SK-N-SH treated with all-trans-retinoic acid at 6 μM for 48 hours (cell line): Measurements from ENCODE around the gene A1BG.
"Not testable (repeated sequence)": the region's sequence is repeated elsewhere in the genome, so short reads cannot be mapped to it uniquely, and the experiment has no call there.

Source experiments
- ATAC-seq: fragments of 200-7000 bp; cut with Tn5 transposase; 3 replicates; pipeline ENCODE4 v1.9.1; 2020; ENCODE audit warnings: mild to moderate bottlenecking, moderate library complexity
- ARNTL ChIP-seq: fragments of 450-650 bp; formaldehyde crosslinking; IDR thresholded peaks from 2 replicates; pipeline ENCODE4 v1.5.0; 2020; ENCODE audit warnings: low read depth, mild to moderate bottlenecking, moderate library complexity, borderline replicate concordance
- BACH2 ChIP-seq: fragments of 250-450 bp; sonication (Bioruptor Pico); IDR thresholded peaks from 2 replicates; pipeline ENCODE4 v1.9.0; 2021; ENCODE audit warnings: mild to moderate bottlenecking, borderline replicate concordance
- CSDC2 ChIP-seq: fragments of 250-450 bp; sonication (Bioruptor Pico); IDR thresholded peaks from 2 replicates; pipeline ENCODE4 v1.5.0; 2020; ENCODE audit warnings: mild to moderate bottlenecking, moderate library complexity
- ESRRG ChIP-seq: fragments of 250-450 bp; sonication (Bioruptor Pico); IDR thresholded peaks from 2 replicates; pipeline ENCODE4 v1.6.1; 2021; ENCODE audit warnings: mild to moderate bottlenecking
- GLIS3 ChIP-seq: fragments of 250-450 bp; sonication (Bioruptor Pico); IDR thresholded peaks from 2 replicates; pipeline ENCODE4 v1.5.0; 2020; ENCODE audit warnings: mild to moderate bottlenecking, moderate library complexity
- ISL1 ChIP-seq: fragments of 250-450 bp; sonication (Bioruptor Pico); IDR thresholded peaks from 2 replicates; pipeline ENCODE4 v2.1.2; 2022; ENCODE audit warnings: mild to moderate bottlenecking, moderate library complexity
- PPARA ChIP-seq: fragments of 250-450 bp; sonication (Bioruptor Pico); IDR thresholded peaks from 2 replicates; pipeline ENCODE4 v1.5.0; 2020; ENCODE audit warnings: mild to moderate bottlenecking, borderline replicate concordance
- RARB ChIP-seq: fragments of 250-450 bp; sonication (Bioruptor Pico); IDR thresholded peaks from 2 replicates; pipeline ENCODE4 v1.8.0; 2021; ENCODE audit warnings: mild to moderate bottlenecking, moderate library complexity
- SNAI2 ChIP-seq: fragments of 250-450 bp; sonication (Bioruptor Pico); IDR thresholded peaks from 2 replicates; pipeline ENCODE4 v1.5.0; 2020; ENCODE audit warnings: mild to moderate bottlenecking, moderate library complexity
- ZC3H10 ChIP-seq: fragments of 250-450 bp; sonication (Bioruptor Pico); IDR thresholded peaks from 2 replicates; pipeline ENCODE4 v1.5.1; 2021; ENCODE audit warnings: mild to moderate bottlenecking, moderate library complexity
- ZFP3 ChIP-seq: fragments of 250-450 bp; sonication (Bioruptor Pico); IDR thresholded peaks from 2 replicates; pipeline ENCODE4 v1.5.0; 2020; ENCODE audit warnings: mild to moderate bottlenecking, moderate library complexity
- ZFP30 ChIP-seq: fragments of 450-650 bp; formaldehyde crosslinking; IDR thresholded peaks from 2 replicates; pipeline ENCODE4 v1.5.0; 2022; ENCODE audit warnings: mild to moderate bottlenecking, moderate library complexity
- ZNF565 ChIP-seq: fragments of 450-650 bp; formaldehyde crosslinking; conservative IDR thresholded peaks from 2 replicates; pipeline ENCODE4 v1.5.0; 2020; ENCODE audit warnings: low read depth, mild to moderate bottlenecking, moderate library complexity
- ZNF70 ChIP-seq: fragments of 450-650 bp; formaldehyde crosslinking; IDR thresholded peaks from 2 replicates; pipeline ENCODE4 v1.5.0; 2020; ENCODE audit warnings: mild to moderate bottlenecking, moderate library complexity
- ZNF8 ChIP-seq: fragments of 450-650 bp; formaldehyde crosslinking; IDR thresholded peaks from 2 replicates; pipeline ENCODE4 v1.5.0; 2020; ENCODE audit warnings: mild to moderate bottlenecking, moderate library complexity
- TF ChIP-seq, protein P1 (sequence below): fragments of 250-450 bp; sonication (Bioruptor Pico); IDR thresholded peaks from 2 replicates; pipeline ENCODE4 v1.5.1; 2020; ENCODE audit warnings: low read depth, mild to moderate bottlenecking, moderate library complexity
- TF ChIP-seq, protein P2 (sequence below): fragments of 250-450 bp; sonication (Bioruptor Pico); IDR thresholded peaks from 2 replicates; pipeline ENCODE4 v1.8.0; 2020; ENCODE audit warnings: mild to moderate bottlenecking, moderate library complexity, borderline replicate concordance
- TF ChIP-seq, protein P3 (sequence below): fragments of 250-450 bp; sonication (Bioruptor Pico); IDR thresholded peaks from 2 replicates; pipeline ENCODE4 v1.5.1; 2021; ENCODE audit warnings: mild to moderate bottlenecking, moderate library complexity
- TF ChIP-seq, protein P4 (sequence below): fragments of 250-450 bp; sonication (Bioruptor Pico); IDR thresholded peaks from 2 replicates; pipeline ENCODE4 v1.8.0; 2021; ENCODE audit warnings: low read depth, mild to moderate bottlenecking, moderate library complexity, borderline replicate concordance
- TF ChIP-seq, protein P5 (sequence below): fragments of 250-450 bp; sonication (Bioruptor Pico); IDR thresholded peaks from 2 replicates; pipeline ENCODE4 v1.5.0; 2020; ENCODE audit warnings: mild to moderate bottlenecking, moderate library complexity

The A1BG gene

DNA sequence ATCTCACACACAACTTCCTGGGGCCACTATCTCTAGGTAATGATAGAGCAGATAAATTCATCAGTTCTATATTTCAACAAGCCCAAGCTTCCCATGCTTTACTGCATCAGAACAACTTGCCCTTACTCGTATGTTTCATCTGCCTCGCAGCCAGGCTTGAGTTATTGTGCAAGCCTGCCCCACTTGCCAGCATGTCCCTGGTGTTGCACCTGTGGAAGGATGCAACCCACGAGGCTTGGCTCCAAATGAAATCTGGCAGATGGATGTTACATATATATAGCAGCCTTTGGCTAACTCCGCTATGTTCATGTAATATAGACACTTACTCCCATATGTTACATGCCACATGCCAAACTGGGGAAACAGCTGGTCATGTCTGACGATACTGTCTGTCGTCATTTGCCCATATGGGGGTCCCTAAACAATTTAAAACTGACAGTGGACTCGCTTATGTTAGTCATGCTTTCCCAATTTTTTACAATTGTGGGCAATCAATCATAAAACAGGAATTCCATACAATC, 41.9 kb downstream of the A1BG start:
- no peak for ATAC-seq
- TF ChIP-seq, protein P1, sequence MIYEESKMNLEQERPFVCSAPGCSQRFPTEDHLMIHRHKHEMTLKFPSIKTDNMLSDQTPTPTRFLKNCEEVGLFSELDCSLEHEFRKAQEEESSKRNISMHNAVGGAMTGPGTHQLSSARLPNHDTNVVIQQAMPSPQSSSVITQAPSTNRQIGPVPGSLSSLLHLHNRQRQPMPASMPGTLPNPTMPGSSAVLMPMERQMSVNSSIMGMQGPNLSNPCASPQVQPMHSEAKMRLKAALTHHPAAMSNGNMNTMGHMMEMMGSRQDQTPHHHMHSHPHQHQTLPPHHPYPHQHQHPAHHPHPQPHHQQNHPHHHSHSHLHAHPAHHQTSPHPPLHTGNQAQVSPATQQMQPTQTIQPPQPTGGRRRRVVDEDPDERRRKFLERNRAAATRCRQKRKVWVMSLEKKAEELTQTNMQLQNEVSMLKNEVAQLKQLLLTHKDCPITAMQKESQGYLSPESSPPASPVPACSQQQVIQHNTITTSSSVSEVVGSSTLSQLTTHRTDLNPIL: no peak
- TF ChIP-seq ZNF565 (CRISPR knock-in tag): no peak
- no peak for TF ChIP-seq GLIS3 (CRISPR knock-in tag)
- TF ChIP-seq ZFP30: no peak
- TF ChIP-seq ISL1: no peak
- TF ChIP-seq, protein P2, sequence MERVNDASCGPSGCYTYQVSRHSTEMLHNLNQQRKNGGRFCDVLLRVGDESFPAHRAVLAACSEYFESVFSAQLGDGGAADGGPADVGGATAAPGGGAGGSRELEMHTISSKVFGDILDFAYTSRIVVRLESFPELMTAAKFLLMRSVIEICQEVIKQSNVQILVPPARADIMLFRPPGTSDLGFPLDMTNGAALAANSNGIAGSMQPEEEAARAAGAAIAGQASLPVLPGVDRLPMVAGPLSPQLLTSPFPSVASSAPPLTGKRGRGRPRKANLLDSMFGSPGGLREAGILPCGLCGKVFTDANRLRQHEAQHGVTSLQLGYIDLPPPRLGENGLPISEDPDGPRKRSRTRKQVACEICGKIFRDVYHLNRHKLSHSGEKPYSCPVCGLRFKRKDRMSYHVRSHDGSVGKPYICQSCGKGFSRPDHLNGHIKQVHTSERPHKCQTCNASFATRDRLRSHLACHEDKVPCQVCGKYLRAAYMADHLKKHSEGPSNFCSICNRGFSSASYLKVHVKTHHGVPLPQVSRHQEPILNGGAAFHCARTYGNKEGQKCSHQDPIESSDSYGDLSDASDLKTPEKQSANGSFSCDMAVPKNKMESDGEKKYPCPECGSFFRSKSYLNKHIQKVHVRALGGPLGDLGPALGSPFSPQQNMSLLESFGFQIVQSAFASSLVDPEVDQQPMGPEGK (CRISPR knock-in tag): no peak
- TF ChIP-seq, protein P3, sequence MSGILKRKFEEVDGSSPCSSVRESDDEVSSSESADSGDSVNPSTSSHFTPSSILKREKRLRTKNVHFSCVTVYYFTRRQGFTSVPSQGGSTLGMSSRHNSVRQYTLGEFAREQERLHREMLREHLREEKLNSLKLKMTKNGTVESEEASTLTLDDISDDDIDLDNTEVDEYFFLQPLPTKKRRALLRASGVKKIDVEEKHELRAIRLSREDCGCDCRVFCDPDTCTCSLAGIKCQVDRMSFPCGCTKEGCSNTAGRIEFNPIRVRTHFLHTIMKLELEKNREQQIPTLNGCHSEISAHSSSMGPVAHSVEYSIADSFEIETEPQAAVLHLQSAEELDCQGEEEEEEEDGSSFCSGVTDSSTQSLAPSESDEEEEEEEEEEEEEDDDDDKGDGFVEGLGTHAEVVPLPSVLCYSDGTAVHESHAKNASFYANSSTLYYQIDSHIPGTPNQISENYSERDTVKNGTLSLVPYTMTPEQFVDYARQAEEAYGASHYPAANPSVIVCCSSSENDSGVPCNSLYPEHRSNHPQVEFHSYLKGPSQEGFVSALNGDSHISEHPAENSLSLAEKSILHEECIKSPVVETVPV (CRISPR knock-in tag): no peak
- TF ChIP-seq ZNF8 (CRISPR knock-in tag): no peak
- TF ChIP-seq, protein P4, sequence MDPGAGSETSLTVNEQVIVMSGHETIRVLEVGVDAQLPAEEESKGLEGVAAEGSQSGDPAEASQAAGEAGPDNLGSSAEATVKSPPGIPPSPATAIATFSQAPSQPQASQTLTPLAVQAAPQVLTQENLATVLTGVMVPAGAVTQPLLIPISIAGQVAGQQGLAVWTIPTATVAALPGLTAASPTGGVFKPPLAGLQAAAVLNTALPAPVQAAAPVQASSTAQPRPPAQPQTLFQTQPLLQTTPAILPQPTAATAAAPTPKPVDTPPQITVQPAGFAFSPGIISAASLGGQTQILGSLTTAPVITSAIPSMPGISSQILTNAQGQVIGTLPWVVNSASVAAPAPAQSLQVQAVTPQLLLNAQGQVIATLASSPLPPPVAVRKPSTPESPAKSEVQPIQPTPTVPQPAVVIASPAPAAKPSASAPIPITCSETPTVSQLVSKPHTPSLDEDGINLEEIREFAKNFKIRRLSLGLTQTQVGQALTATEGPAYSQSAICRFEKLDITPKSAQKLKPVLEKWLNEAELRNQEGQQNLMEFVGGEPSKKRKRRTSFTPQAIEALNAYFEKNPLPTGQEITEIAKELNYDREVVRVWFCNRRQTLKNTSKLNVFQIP (CRISPR knock-in tag): no peak
- no peak for TF ChIP-seq ESRRG (CRISPR knock-in tag)
- no peak for TF ChIP-seq ZFP3
- no peak for TF ChIP-seq BACH2
- TF ChIP-seq, all 23 proteins: peak for 0

DNA sequence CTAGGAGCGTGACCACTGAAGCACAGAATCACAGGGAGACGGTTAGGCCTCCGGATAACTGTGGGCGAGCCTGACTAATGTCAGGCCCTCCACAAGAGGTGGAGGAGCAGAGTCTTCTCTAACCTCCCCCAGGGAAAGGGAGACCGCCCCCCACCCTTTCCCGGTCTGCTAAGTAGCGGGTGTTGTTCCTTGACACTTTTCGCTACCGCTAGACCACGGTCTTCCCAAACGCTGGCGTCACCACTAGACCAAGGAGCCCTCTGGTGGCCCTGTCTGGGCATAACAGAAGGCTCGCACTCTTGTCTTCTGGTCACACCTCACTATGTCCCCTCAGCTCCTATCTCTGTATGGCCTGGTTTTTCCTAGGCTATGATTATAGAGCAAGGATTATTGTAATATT, 42.6 kb downstream of the A1BG start:
- not testable (repeated sequence) for ATAC-seq

DNA sequence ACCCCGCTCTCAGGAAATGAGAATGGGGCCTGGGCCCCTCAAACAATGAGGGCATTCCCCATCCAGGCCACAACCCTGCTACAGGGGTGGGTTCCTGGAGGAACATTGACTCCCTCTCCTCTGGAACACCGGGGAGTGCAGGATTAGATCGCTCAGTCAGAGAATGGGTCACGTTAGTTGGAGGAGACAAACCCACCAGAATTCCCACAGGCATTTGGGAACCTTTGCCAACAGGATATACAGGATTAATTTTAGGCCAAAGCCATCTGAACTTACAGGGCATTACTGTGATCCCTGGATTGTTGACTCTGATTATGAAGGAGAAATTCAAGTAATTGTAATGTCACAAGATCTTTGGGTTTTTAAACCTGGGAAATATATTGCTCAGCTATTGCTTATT, 45.6 kb downstream of the A1BG start:
- no peak for ATAC-seq
- TF ChIP-seq, protein P5, sequence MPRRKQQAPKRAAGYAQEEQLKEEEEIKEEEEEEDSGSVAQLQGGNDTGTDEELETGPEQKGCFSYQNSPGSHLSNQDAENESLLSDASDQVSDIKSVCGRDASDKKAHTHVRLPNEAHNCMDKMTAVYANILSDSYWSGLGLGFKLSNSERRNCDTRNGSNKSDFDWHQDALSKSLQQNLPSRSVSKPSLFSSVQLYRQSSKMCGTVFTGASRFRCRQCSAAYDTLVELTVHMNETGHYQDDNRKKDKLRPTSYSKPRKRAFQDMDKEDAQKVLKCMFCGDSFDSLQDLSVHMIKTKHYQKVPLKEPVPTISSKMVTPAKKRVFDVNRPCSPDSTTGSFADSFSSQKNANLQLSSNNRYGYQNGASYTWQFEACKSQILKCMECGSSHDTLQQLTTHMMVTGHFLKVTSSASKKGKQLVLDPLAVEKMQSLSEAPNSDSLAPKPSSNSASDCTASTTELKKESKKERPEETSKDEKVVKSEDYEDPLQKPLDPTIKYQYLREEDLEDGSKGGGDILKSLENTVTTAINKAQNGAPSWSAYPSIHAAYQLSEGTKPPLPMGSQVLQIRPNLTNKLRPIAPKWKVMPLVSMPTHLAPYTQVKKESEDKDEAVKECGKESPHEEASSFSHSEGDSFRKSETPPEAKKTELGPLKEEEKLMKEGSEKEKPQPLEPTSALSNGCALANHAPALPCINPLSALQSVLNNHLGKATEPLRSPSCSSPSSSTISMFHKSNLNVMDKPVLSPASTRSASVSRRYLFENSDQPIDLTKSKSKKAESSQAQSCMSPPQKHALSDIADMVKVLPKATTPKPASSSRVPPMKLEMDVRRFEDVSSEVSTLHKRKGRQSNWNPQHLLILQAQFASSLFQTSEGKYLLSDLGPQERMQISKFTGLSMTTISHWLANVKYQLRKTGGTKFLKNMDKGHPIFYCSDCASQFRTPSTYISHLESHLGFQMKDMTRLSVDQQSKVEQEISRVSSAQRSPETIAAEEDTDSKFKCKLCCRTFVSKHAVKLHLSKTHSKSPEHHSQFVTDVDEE: no peak

DNA sequence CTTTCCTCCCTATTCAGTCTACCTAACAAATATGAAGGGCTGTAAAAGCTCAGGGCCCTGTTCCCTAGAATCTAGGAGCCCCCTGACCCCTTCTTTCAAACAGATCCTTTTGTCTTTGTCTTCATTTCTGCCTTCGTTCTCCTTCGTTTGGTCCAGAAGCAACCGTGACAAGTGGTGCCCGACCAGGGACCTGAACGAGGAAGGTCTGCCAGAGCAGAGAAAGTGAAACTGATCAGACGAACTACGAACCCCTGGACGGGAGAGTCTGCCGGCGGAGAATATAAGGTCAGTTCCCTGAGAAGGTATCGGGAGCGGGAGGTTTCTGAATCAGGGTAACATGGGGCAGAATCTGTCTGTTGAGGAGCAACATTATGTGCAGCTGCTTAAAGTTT, 47.4 kb downstream of the A1BG start:
- no peak; the same call in 2 of the 3 replicates for ATAC-seq
- TF ChIP-seq PPARA (CRISPR knock-in tag) (no peak), ZNF565 (CRISPR knock-in tag) (no peak), ZFP30 (no peak), GLIS3 (CRISPR knock-in tag) (no peak), ZFP3 (no peak), ARNTL (no peak), SNAI2 (CRISPR knock-in tag) (no peak), RARB (CRISPR knock-in tag) (no peak), CSDC2 (no peak), ZC3H10 (CRISPR knock-in tag) (no peak), ISL1 (no peak), ESRRG (CRISPR knock-in tag) (no peak), ZNF70 (CRISPR knock-in tag) (no peak)
- TF ChIP-seq, protein P4 (CRISPR knock-in tag): no peak
- TF ChIP-seq, protein P2 (CRISPR knock-in tag): no peak
- TF ChIP-seq, protein P3 (CRISPR knock-in tag): no peak
- TF ChIP-seq, protein P1: no peak
